ENCODE data around the gene MARK4. TPM values are rescaled to one million over a fixed set of nuclear protein-coding genes. Genes with fewer than 3 reads are reported as not detected.

Gene MARK4
- total RNA-seq, 4 donors from 2014 or later, result 14.0 to 35.5 (median 20.6) TPM

DNA sequence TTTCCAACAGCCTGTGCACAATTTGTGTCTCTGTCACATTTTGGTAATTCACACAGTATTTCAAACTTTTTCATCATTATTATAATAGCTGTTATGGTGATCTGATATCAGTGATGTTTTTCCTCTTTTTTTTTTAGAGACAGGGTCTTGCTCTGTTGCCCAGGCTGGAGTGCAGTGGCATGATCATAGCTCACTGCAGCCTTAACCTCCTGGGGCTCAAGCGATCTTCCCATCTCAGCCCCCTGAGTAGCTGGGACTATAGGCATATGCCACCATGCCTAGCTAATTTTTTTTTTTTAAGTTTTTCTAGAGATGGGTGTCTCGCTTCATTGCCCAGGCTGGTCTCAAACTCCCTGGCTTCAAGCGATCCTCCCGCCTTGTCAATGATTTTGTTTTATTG lies 5.8 kb downstream of the MARK4 start:
- WGBS, 2 donors (ENCODE audit: low coverage in 1 of 2), result 98 to 100% methylated on average over 2 to 4 of the region's 4 CpGs
- H3K4me3 ChIP-seq, result no peak overlapping the region
- no peaks in the 10 kb centered on the region for H3K9me3 ChIP-seq
- TF ChIP-seq EP300 (IDR thresholded peaks at IDR 0.05), result no peak
- TF ChIP-seq POLR2AphosphoS5 (IDR thresholded peaks at IDR 0.05), result no peak
- TF ChIP-seq POLR2A (IDR thresholded peaks at IDR 0.05), result no peak
- no peak for TF ChIP-seq CTCF (IDR thresholded peaks at IDR 0.05)
- peaks cover 0 to 24% of the 10 kb centered on the region in 2 donors for H3K36me3 ChIP-seq
- H3K27ac ChIP-seq, result no peak overlapping the region
- no peak for ATAC-seq
- no peaks in the 10 kb centered on the region for H3K27me3 ChIP-seq
- peaks cover 3 to 42% (median 20%) of the 10 kb centered on the region in 3 donors for H3K4me1 ChIP-seq

DNA sequence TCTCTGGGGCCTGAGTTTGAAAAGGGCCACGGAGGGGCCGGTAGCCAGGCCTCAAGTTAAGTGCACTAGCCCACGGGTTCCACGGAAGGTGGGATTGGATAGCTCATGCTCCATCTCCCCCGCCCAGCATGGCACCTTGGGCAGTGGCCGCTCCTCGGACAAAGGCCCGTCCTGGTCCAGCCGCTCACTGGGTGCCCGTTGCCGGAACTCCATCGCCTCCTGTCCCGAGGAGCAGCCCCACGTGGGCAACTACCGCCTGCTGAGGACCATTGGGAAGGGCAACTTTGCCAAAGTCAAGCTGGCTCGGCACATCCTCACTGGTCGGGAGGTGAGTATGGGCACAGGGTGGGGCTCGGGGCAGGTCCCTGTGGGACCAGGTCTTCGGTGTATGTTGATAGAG lies 7.8 kb downstream of the MARK4 start:
- no peak for ATAC-seq
- Histone ChIP-seq H3K27me3 (no peaks in the 10 kb centered on the region), H3K27ac (no peak overlapping the region), H3K4me1 (peaks cover 0 to 22% (median 4%) of the 10 kb centered on the region in 3 donors), H3K36me3 (peaks cover 0 to 37% of the 10 kb centered on the region in 2 donors), H3K4me3 (no peak overlapping the region), H3K9me3 (no peaks in the 10 kb centered on the region)
- TF ChIP-seq EP300 (IDR thresholded peaks at IDR 0.05), result no peak
- no peak for TF ChIP-seq POLR2AphosphoS5 (IDR thresholded peaks at IDR 0.05)
- TF ChIP-seq POLR2A (IDR thresholded peaks at IDR 0.05), result no peak
- TF ChIP-seq CTCF (IDR thresholded peaks at IDR 0.05), result no peak
- WGBS, 2 donors (ENCODE audit: low coverage in 1 of 2), result 100% methylated on average over 1 of the region's 19 CpGs; no CpG with 5 or more reads in 1 of the 2 donors

GRCh38 chr19:45262570-45262969 lies 11.5 kb downstream of the MARK4 start:
- 91 to 100% methylated on average over 2 to 3 of the region's 6 CpGs for WGBS, 2 donors (ENCODE audit: low coverage in 1 of 2)
- no peak for TF ChIP-seq POLR2A (IDR thresholded peaks at IDR 0.05)
- no peak overlapping the region for H3K27ac ChIP-seq
- peaks cover 0 to 67% of the 10 kb centered on the region in 2 donors for H3K36me3 ChIP-seq
- H3K9me3 ChIP-seq, result no peaks in the 10 kb centered on the region
- ATAC-seq, result no peak
- H3K27me3 ChIP-seq, result no peaks in the 10 kb centered on the region
- H3K4me3 ChIP-seq, result no peak overlapping the region
- no peaks in the 10 kb centered on the region for H3K4me1 ChIP-seq

DNA sequence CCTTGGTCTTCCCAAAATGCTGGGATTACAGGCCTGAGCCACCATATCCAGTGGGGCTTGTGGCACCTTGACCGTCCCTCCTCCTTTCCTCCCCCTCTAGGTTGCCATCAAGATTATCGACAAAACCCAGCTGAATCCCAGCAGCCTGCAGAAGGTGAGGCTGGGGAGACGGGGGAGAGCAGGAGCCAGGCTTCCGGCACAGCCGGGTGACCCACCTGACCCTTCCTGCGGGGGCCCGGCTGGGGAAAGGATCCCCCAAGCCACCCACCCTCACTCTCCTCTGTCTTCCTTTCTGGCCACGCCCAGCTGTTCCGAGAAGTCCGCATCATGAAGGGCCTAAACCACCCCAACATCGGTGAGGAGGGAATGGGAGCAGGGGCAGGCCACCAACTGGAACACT lies 11.9 kb downstream of the MARK4 start:
- Histone ChIP-seq H3K36me3 (peaks cover 0 to 72% of the 10 kb centered on the region in 2 donors), H3K9me3 (no peaks in the 10 kb centered on the region), H3K27me3 (no peaks in the 10 kb centered on the region), H3K4me3 (no peak overlapping the region), H3K4me1 (no peaks in the 10 kb centered on the region), H3K27ac (no peak overlapping the region)
- ATAC-seq, result no peak
- no peak for TF ChIP-seq EP300 (IDR thresholded peaks at IDR 0.05)
- no peak for TF ChIP-seq CTCF (IDR thresholded peaks at IDR 0.05)
- no peak for TF ChIP-seq POLR2A (IDR thresholded peaks at IDR 0.05)
- TF ChIP-seq POLR2AphosphoS5 (IDR thresholded peaks at IDR 0.05), result no peak
- 66% methylated on average over 5 of the region's 11 CpGs; no CpG with 5 or more reads in 1 of the 2 donors for WGBS, 2 donors (ENCODE audit: low coverage in 1 of 2)

- H3K27me3 ChIP-seq, result no peaks in the 10 kb centered on the region
- no peak overlapping the region for H3K4me3 ChIP-seq
- WGBS, 2 donors (ENCODE audit: low coverage in 1 of 2), result 96% methylated on average over 5 of the region's 19 CpGs; no CpG with 5 or more reads in 1 of the 2 donors
- ATAC-seq, result no peak
- no peak for TF ChIP-seq POLR2A (IDR thresholded peaks at IDR 0.05)
- TF ChIP-seq EP300 (IDR thresholded peaks at IDR 0.05), result no peak
- no peak for TF ChIP-seq POLR2AphosphoS5 (IDR thresholded peaks at IDR 0.05)
- TF ChIP-seq CTCF (IDR thresholded peaks at IDR 0.05), result no peak
- H3K9me3 ChIP-seq, result no peaks in the 10 kb centered on the region
- no peak overlapping the region for H3K27ac ChIP-seq
- no peaks in the 10 kb centered on the region for H3K4me1 ChIP-seq
- H3K36me3 ChIP-seq, result peaks cover 0 to 76% of the 10 kb centered on the region in 2 donors
Observed at GRCh38 chr19:45264781-45265317, 13.8 kb downstream of the MARK4 start.

Data from gastroesophageal sphincter (tissue), 4 donors.